NB4 (cell line): ENCODE measurements around the gene UBAC2.
"Not testable (repeated sequence)": the region's sequence is repeated elsewhere in the genome, so short reads cannot be mapped to it uniquely, and the experiment has no call there.

Experiments used
- DNase-seq: peaks from one replicate; pipeline ENCODE4 v3.0.0; 2010; ENCODE audit warnings: low read depth
- H3K4me3 ChIP-seq: one replicate; pipeline ENCODE4 v1.5.1; 2011; ENCODE audit warnings: mild to moderate bottlenecking, low read depth, low read length, moderate library complexity
- CTCF ChIP-seq: IDR thresholded peaks from one replicate; pipeline ENCODE4 v1.5.1; 2012; ENCODE audit warnings: low read depth, low read length
- MYC ChIP-seq: IDR thresholded peaks from 2 replicates; pipeline ENCODE4 v1.6.1; 2011; ENCODE audit warnings: low read depth, low read length
- POLR2A ChIP-seq: IDR thresholded peaks from 2 replicates; pipeline ENCODE4 v1.6.1; 2011; ENCODE audit warnings: mild to moderate bottlenecking; ENCODE audit not compliant: insufficient read length; ENCODE audit errors: extremely low read depth
- TF ChIP-seq, protein P1 (sequence below): IDR thresholded peaks from 2 replicates; pipeline ENCODE4 v1.6.1; 2011; ENCODE audit warnings: low read depth, low read length

UBAC2 gene

GRCh38 chr13:99405966-99406365 lies 205.3 kb downstream of the UBAC2 start:
- no peak overlapping the region for H3K4me3 ChIP-seq
- TF ChIP-seq POLR2A (no peak), CTCF (no peak), MYC (no peak)
- TF ChIP-seq, protein P1, sequence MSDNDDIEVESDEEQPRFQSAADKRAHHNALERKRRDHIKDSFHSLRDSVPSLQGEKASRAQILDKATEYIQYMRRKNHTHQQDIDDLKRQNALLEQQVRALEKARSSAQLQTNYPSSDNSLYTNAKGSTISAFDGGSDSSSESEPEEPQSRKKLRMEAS, result no peak
- no peak for DNase-seq

DNA sequence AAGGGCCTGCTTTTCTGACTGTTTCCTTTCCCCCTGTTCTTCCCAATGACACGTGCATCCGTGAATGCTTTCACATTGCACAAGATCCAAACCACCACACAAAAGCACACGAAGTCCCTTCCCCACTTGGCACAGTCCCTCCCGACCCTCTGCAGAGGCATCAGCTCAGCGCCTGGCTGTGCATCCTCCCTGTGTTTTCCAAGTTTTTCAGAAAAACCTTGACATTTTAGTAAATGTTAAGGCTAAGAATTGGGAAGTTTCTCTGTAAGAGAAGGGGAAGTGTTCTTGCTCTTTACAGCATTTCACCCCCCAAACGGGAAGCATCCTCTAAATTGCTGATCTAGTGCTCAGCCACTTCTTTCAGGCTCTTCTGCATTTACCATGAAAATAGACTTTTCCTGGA lies 206.1 kb downstream of the UBAC2 start:
- no peak overlapping the region for H3K4me3 ChIP-seq
- DNase-seq, result peak; percentile 49
- TF ChIP-seq CTCF (no peak), MYC (no peak), POLR2A (no peak)
- TF ChIP-seq, protein P1, result peak; percentile 80

GRCh38 chr13:99407906-99408702 lies 207.4 kb downstream of the UBAC2 start:
- no peak for TF ChIP-seq MYC
- no peak for TF ChIP-seq POLR2A
- no peak for TF ChIP-seq CTCF
- TF ChIP-seq, protein P1, result no peak
- DNase-seq, result no peak
- no peak overlapping the region for H3K4me3 ChIP-seq

DNA sequence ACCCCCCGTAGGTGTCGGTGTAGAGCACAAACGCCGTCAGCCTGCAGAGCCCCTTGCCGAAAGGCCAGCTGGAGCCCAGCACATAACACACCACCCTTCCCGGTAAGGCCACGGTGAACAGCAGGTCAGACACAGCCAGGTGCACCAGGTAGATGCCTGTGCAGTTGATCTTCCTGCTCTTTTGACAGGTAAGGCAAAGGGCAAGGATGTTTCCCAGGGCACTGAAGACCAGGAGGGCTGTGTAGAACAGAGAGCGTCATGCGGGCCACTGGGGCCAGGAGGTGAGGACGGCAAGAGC lies 208.0 kb downstream of the UBAC2 start:
- no peak overlapping the region for H3K4me3 ChIP-seq
- DNase-seq, result no peak
- no peak for TF ChIP-seq MYC
- TF ChIP-seq CTCF, result no peak
- TF ChIP-seq, protein P1, result no peak
- no peak for TF ChIP-seq POLR2A

DNA sequence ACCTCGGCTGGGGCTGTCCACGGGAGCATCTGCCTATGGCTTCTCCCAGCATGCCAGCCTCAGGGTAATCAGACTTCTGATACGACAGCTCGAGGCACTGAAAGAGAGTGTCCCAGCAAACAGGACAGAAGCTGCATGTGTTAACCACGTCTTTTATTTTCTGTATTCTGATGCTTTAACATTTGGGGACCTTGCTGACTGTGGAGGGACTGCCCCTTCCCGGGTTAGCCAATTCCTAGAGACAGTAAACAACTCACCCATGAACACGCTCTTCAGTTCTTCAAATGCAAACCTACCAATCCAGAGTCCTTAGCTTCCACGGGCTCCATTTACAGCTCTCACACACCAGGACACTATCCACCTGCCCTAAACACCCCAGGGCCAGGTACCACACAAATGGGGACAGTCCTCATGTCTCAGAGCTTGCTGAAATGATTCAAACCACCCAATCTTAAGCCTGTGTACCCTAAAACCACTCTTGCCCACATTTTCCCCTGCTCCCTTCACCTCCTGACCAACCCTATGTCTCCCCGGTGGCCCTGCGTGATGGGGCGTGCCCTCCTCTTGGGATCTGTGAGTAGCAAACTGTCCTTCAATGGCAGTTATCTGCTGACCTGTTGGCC lies 208.9 kb downstream of the UBAC2 start:
- not testable (repeated sequence) for H3K4me3 ChIP-seq, DNase-seq

- DNase-seq, H3K4me3 ChIP-seq: not testable (repeated sequence)
Measured at GRCh38 chr13:99410646-99411475, 210.2 kb downstream of the UBAC2 start.
